Loucy (cell line): Measurements from ENCODE around the gene PRRT3.

ENCODE experiments used
- H2AFZ ChIP-seq: fragments of 200-600 bp; sonication (generic); 2 replicates; pipeline ENCODE4 v1.6.0; 2016; ENCODE audit warnings: antibody characterized with exemption, mild to moderate bottlenecking, low read length, moderate library complexity
- H3F3A ChIP-seq: fragments of 200-600 bp; 2 replicates; pipeline ENCODE4 v1.6.0; 2016; ENCODE audit warnings: antibody characterized with exemption, low read depth, mild to moderate bottlenecking
- H3K27me3 ChIP-seq: fragments of 200-600 bp; sonication (generic); 2 replicates; pipeline ENCODE4 v1.6.1; 2014; ENCODE audit warnings: low read length, mild to moderate bottlenecking; ENCODE audit not compliant: insufficient read depth, poor library complexity, severe bottlenecking
- H3K36me3 ChIP-seq: fragments of 200-600 bp; sonication (generic); 2 replicates; pipeline ENCODE4 v1.6.1; 2016; ENCODE audit warnings: low read length; ENCODE audit not compliant: insufficient read depth
- H3K4me1 ChIP-seq: fragments of 200-600 bp; sonication (generic); 2 replicates; pipeline ENCODE4 v1.5.1; 2014; ENCODE audit warnings: low read length, mild to moderate bottlenecking; ENCODE audit not compliant: insufficient read depth, poor library complexity, severe bottlenecking
- H3K4me2 ChIP-seq: fragments of 200-600 bp; sonication (generic); 2 replicates; pipeline ENCODE4 v1.6.0; 2014; ENCODE audit warnings: antibody characterized with exemption, low read length, low read depth, mild to moderate bottlenecking; ENCODE audit not compliant: poor library complexity, severe bottlenecking
- H3K4me3 ChIP-seq: fragments of 200-600 bp; sonication (generic); 2 replicates; pipeline ENCODE4 v1.5.1; 2014; ENCODE audit warnings: low read length, mild to moderate bottlenecking, mixed read lengths; ENCODE audit not compliant: poor library complexity, severe bottlenecking
- H3K79me2 ChIP-seq: fragments of 200-600 bp; sonication (generic); 2 replicates; pipeline ENCODE4 v1.6.1; 2014; ENCODE audit warnings: low read length; ENCODE audit not compliant: insufficient read depth
- H3K9ac ChIP-seq: fragments of 200-600 bp; sonication (generic); 2 replicates; pipeline ENCODE4 v1.6.0; 2014; ENCODE audit warnings: mild to moderate bottlenecking, low read depth, low read length, moderate library complexity; ENCODE audit not compliant: poor library complexity, severe bottlenecking
- H3K9me2 ChIP-seq: fragments of 200-600 bp; sonication (generic); replicated peaks from 2 replicates; pipeline ENCODE4 v1.6.1; 2016; ENCODE audit warnings: low read depth, low read length, mixed read lengths
- H3K9me3 ChIP-seq: fragments of 200-600 bp; sonication (generic); 2 replicates; pipeline ENCODE4 v1.6.1; 2014; ENCODE audit warnings: mild to moderate bottlenecking, antibody characterized with exemption, low read length, low read depth; ENCODE audit not compliant: insufficient read depth
- H4K20me1 ChIP-seq: fragments of 200-600 bp; sonication (generic); 2 replicates; pipeline ENCODE4 v1.6.0; 2014; ENCODE audit warnings: antibody characterized with exemption, low read length, mild to moderate bottlenecking; ENCODE audit not compliant: insufficient read depth, poor library complexity, severe bottlenecking
- CTCF ChIP-seq: fragments of 200-600 bp; sonication (generic); conservative IDR thresholded peaks from 2 replicates; pipeline ENCODE4 v1.5.1; 2014; ENCODE audit warnings: mild to moderate bottlenecking, antibody characterized with exemption, low read length
- EZH2phosphoT487 ChIP-seq: fragments of 200-600 bp; IDR thresholded peaks from 2 replicates; pipeline ENCODE4 v1.6.1; 2018; ENCODE audit warnings: antibody characterized with exemption, mild to moderate bottlenecking, moderate library complexity, borderline replicate concordance

Gene PRRT3

GRCh38 chr3:9906480-9906879, 45.7 kb downstream of the PRRT3 start:
- Histone ChIP-seq H4K20me1 (no peaks in the 10 kb centered on the region), H3K36me3 (peaks cover 23% of the 10 kb centered on the region; the same call in 1 of the 2 replicates), H3K9ac (no peak overlapping the region), H3K4me2 (no peak overlapping the region), H3F3A (no peaks in the 10 kb centered on the region), H3K9me3 (no peaks in the 10 kb centered on the region), H3K79me2 (peaks cover 29% of the 10 kb centered on the region), H3K27me3 (no peaks in the 10 kb centered on the region), H3K4me1 (peaks cover 24% of the 10 kb centered on the region), H3K4me3 (no peak overlapping the region), H3K9me2 (no peaks in the 10 kb centered on the region), H2AFZ (no peak overlapping the region)
- no peak for TF ChIP-seq EZH2phosphoT487

- peaks cover 29% of the 10 kb centered on the region for H3K79me2 ChIP-seq
- H3F3A ChIP-seq: no peaks in the 10 kb centered on the region
- H3K9me3 ChIP-seq: no peaks in the 10 kb centered on the region
- H2AFZ ChIP-seq: no peak overlapping the region
- H3K4me2 ChIP-seq: peak overlapping the region; percentile 85
- peak overlapping the region; percentile 80 for H3K4me3 ChIP-seq
- H4K20me1 ChIP-seq: no peaks in the 10 kb centered on the region
- H3K27me3 ChIP-seq: no peaks in the 10 kb centered on the region
- TF ChIP-seq EZH2phosphoT487 (no peak), CTCF (no peak)
- peaks cover 5% of the 10 kb centered on the region; the same call in 1 of the 2 replicates for H3K36me3 ChIP-seq
- no peaks in the 10 kb centered on the region for H3K9me2 ChIP-seq
- H3K4me1 ChIP-seq: peaks cover 29% of the 10 kb centered on the region
- peak overlapping the region; percentile 88 for H3K9ac ChIP-seq
Observed at GRCh38 chr3:9903904-9904303, 48.3 kb downstream of the PRRT3 start.

- Histone ChIP-seq H3K79me2 (peaks cover 29% of the 10 kb centered on the region), H3K4me1 (peaks cover 31% of the 10 kb centered on the region), H3K9ac (peak overlapping the region; percentile 88), H2AFZ (peak overlapping the region; percentile 74; the same call in 1 of the 2 replicates), H3K4me3 (peak overlapping the region; percentile 80), H3K36me3 (peaks cover 5% of the 10 kb centered on the region; the same call in 1 of the 2 replicates), H3K9me3 (no peaks in the 10 kb centered on the region), H4K20me1 (no peaks in the 10 kb centered on the region), H3K27me3 (no peaks in the 10 kb centered on the region), H3K9me2 (no peaks in the 10 kb centered on the region), H3F3A (no peaks in the 10 kb centered on the region), H3K4me2 (peak overlapping the region; percentile 85)
- TF ChIP-seq EZH2phosphoT487 (no peak), CTCF (no peak)
Observed at GRCh38 chr3:9903238-9903624, 49.0 kb downstream of the PRRT3 start.
